Gastrocnemius medialis (tissue), 4 donors: ENCODE measurements around the gene GM2A.

ENCODE experiments used
- CTCF ChIP-seq, 5 experiments: fragments of 450-650 bp in 3 of 5; fragments of 200-600 bp in 2 of 5; sonication (generic) in 2 of 5; IDR thresholded peaks in 4 of 5; conservative IDR thresholded peaks in 1 of 5; 1 replicate in 4 of 5; 2 replicates in 1 of 5; pipeline ENCODE4 v1.5.1; 2016 to 2019; ENCODE audit warnings: antibody characterized with exemption in 5 of 5, mild to moderate bottlenecking in 3 of 5, moderate library complexity in 3 of 5
- POLR2A ChIP-seq, 2 donors: fragments of 450-650 bp; IDR thresholded peaks; one replicate each; pipeline ENCODE4 v1.6.1; 2017; ENCODE audit warnings: antibody characterized with exemption in 2 of 2, mild to moderate bottlenecking in 2 of 2, moderate library complexity in 2 of 2

- TF ChIP-seq CTCF (IDR thresholded peaks at IDR 0.05 in 4 of 5, conservative IDR thresholded peaks at IDR 0.05 in 1 of 5): no peak
- TF ChIP-seq POLR2A (IDR thresholded peaks at IDR 0.05): no peak
These were observed 44.5 kb upstream of the GM2A start for GRCh38 chr5:151208481-151208914.
